C1 segment of cervical spinal cord (tissue), 14 donors: ENCODE measurements around the gene MUC5AC.

Source experiments
- DNase-seq, 14 donors: peaks; one replicate each; lab custom pipeline; 2025; lab: John Stamatoyannopoulos, UW

Gene MUC5AC

GRCh38 chr11:1121813-1122663 lies 35.7 kb upstream of the MUC5AC start:
- DNase-seq: no peak

GRCh38 chr11:1122664-1123002 lies 35.1 kb upstream of the MUC5AC start:
- no peak for DNase-seq

GRCh38 chr11:1123970-1124369 lies 33.8 kb upstream of the MUC5AC start:
- DNase-seq: no peak

GRCh38 chr11:1125803-1126202 lies 31.9 kb upstream of the MUC5AC start:
- DNase-seq: no peak

GRCh38 chr11:1126491-1126926 lies 31.2 kb upstream of the MUC5AC start:
- no peak for DNase-seq

- no peak for DNase-seq
Measured at GRCh38 chr11:1126935-1127663, 30.7 kb upstream of the MUC5AC start.

- no peak for DNase-seq
Measured at GRCh38 chr11:1127664-1128162, 30.0 kb upstream of the MUC5AC start.

- DNase-seq: no peak
Measured at GRCh38 chr11:1128311-1129142, 29.2 kb upstream of the MUC5AC start.

GRCh38 chr11:1129143-1129610 lies 28.6 kb upstream of the MUC5AC start:
- DNase-seq: no peak

GRCh38 chr11:1129611-1130160 lies 28.1 kb upstream of the MUC5AC start:
- no peak for DNase-seq

- no peak for DNase-seq
Measured at GRCh38 chr11:1130276-1131032, 27.3 kb upstream of the MUC5AC start.

- no peak for DNase-seq
Measured at GRCh38 chr11:1131033-1131911, 26.5 kb upstream of the MUC5AC start.

- no peak for DNase-seq
Measured at GRCh38 chr11:1134848-1135445, 22.8 kb upstream of the MUC5AC start.

- DNase-seq: no peak
Measured at GRCh38 chr11:1138097-1138496, 19.7 kb upstream of the MUC5AC start.

GRCh38 chr11:1139441-1140083 lies 18.2 kb upstream of the MUC5AC start:
- no peak for DNase-seq

- DNase-seq: no peak
Measured at GRCh38 chr11:1140642-1141490, 16.9 kb upstream of the MUC5AC start.

- no peak for DNase-seq
Measured at GRCh38 chr11:1146365-1146764, 11.4 kb upstream of the MUC5AC start.

GRCh38 chr11:1147792-1148191 lies 10.0 kb upstream of the MUC5AC start:
- DNase-seq: no peak
